ENCODE data around the gene BHLHA9. TPM values are rescaled to one million over a fixed set of nuclear protein-coding genes. Genes with fewer than 3 reads are reported as not detected.

The BHLHA9 gene
- total and polyA plus RNA-seq, 2 of the 8 experiments (the other 6 are each of a cell fraction or from before 2014, with no cell fraction given): 0.29 to 0.34 TPM

- Histone ChIP-seq H4K8ac (ENCODE audit: extremely low read depth, insufficient read depth, low read length) (no peak overlapping the region), H2BK20ac (ENCODE audit: low read length) (no peak overlapping the region), H3K27ac (ENCODE audit: low read depth, low read length) (no peak overlapping the region), H2BK5ac (ENCODE audit: low read depth, low read length) (no peak overlapping the region), H3K18ac (ENCODE audit: extremely low read depth, low read length) (no peak overlapping the region), H3K9ac (replicated peaks in 1 of 4; ENCODE audit: extremely low read depth in 1 of 4, low read depth in 3 of 4, low read length in 3 of 4) (no peak overlapping the region), H2AFZ (ENCODE audit: low read length) (no peak overlapping the region), H4K91ac (replicated peaks; ENCODE audit: insufficient read length, low read length) (no peak overlapping the region), H4K20me1 (replicated peaks in 1 of 2; ENCODE audit: control insufficient read depth in 1 of 2, insufficient read depth in 2 of 2, low read length in 2 of 2) (peaks cover 0 to 2% of the 10 kb centered on the region in 2 experiments), H3K36me3 (ENCODE audit: control insufficient read depth in 2 of 4, insufficient read depth in 4 of 4, low read length in 3 of 4) (no peaks in the 10 kb centered on the region; a peak in 1 of 8 replicates), H4K5ac (ENCODE audit: insufficient read length, low read depth, low read length) (peak overlapping the region; percentile 2), H3K9me3 (ENCODE audit: insufficient read depth in 2 of 2, low read depth in 1 of 2, low read length in 1 of 2) (no peaks in the 10 kb centered on the region; a peak in 1 of 4 replicates), H3K4me1 (replicated peaks in 1 of 4; ENCODE audit: control insufficient read depth in 3 of 4, insufficient read depth in 4 of 4, low read length in 3 of 4) (no peaks in the 10 kb centered on the region; a peak in 1 of 7 replicates), H2BK120ac (replicated peaks; ENCODE audit: low read depth, low read length) (no peak overlapping the region), H3K4me2 (ENCODE audit: insufficient read depth in 1 of 2, low read depth in 2 of 2, low read length in 2 of 2) (peak overlapping the region in 1 of 2 experiments; percentile 44; a peak in 1 of 4 replicates), H3K23ac (ENCODE audit: insufficient read length) (no peak overlapping the region), H3K4ac (replicated peaks; ENCODE audit: insufficient read length, low read depth, low read length) (no peak overlapping the region), H2AK5ac (ENCODE audit: low read depth, low read length) (no peak overlapping the region), H3K56ac (replicated peaks; ENCODE audit: insufficient read length, low read depth, low read length) (no peak overlapping the region), H2BK12ac (ENCODE audit: low read depth, low read length) (no peak overlapping the region), H3K79me1 (ENCODE audit: low read depth, low read length) (no peaks in the 10 kb centered on the region), H3K79me2 (ENCODE audit: control insufficient read depth in 1 of 2, insufficient read depth in 2 of 2, low read length in 2 of 2) (no peaks in the 10 kb centered on the region), H3K27me3 (replicated peaks in 1 of 4; ENCODE audit: control insufficient read depth in 3 of 4, extremely low read depth in 1 of 4, insufficient read depth in 3 of 4, low read length in 3 of 4) (peaks cover 6 to 24% (median 18%) of the 10 kb centered on the region in 4 experiments), H3K23me2 (ENCODE audit: low read depth, low read length) (peaks cover 3% of the 10 kb centered on the region; the same call in 1 of the 2 replicates), H2BK15ac (ENCODE audit: low read length) (peak overlapping the region; percentile 61; the same call in 1 of the 2 replicates), H3K14ac (ENCODE audit: insufficient read length) (no peak overlapping the region), H3K4me3 (ENCODE audit: extremely low read depth in 1 of 4, insufficient read depth in 2 of 4, low read depth in 3 of 4, low read length in 4 of 4) (no peak overlapping the region)
- ChIA-PET POLR2A (ENCODE audit: partially characterized antibody) (interaction anchor here (1.1 to 1.3 kb wide), 2 partner anchors 63 to 257 kb away, joined by 3 read pairs; no protein-coding TSS in a partner anchor), CTCF (ENCODE audit: partially characterized antibody) (interaction anchor here (0.6 to 2.7 kb wide), 5 partner anchors 9 to 139 kb away, joined by 5 to 21 read pairs (median 6); no protein-coding TSS in a partner anchor)
- WGBS, 2 experiments (ENCODE audit: extremely low coverage in 1 of 2, insufficient coverage in 1 of 2, insufficient read length in 1 of 2, insufficient replicate concordance in 2 of 2, low coverage in 1 of 2, low lambda C conversion rate in 2 of 2, missing lambda C conversion rate in 1 of 2): 92% methylated on average over 6 of the region's 6 CpGs; no CpG with 5 or more reads in 1 of the 2 experiments
- no peak for FAIRE-seq
- DNase-seq (ENCODE audit: low read depth in 1 of 2, low spot score in 2 of 2): no peak
- TF ChIP-seq CBX8 (IDR thresholded peaks at IDR 0.05; ENCODE audit: borderline replicate concordance, low read depth, low read length) (no peak), KDM1A (IDR thresholded peaks at IDR 0.05; ENCODE audit: borderline replicate concordance, low read length) (peak; percentile 83), TEAD4 (IDR thresholded peaks at IDR 0.05; ENCODE audit: low read depth, low read length) (no peak), PHF8 (conservative IDR thresholded peaks at IDR 0.05; ENCODE audit: low read depth, low read length) (no peak), ASH2L (IDR thresholded peaks at IDR 0.05; ENCODE audit: low read length) (no peak), RAD21 (IDR thresholded peaks at IDR 0.05 in 1 of 2, conservative IDR thresholded peaks at IDR 0.05 in 1 of 2; ENCODE audit: low read depth in 2 of 2, low read length in 2 of 2) (no peak)
- TF ChIP-seq, protein P1, sequence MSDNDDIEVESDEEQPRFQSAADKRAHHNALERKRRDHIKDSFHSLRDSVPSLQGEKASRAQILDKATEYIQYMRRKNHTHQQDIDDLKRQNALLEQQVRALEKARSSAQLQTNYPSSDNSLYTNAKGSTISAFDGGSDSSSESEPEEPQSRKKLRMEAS (IDR thresholded peaks at IDR 0.05): no peak
These were observed 9.5 kb upstream of the BHLHA9 start for GRCh38 chr17:1260770-1261161.
